HG02943 (cell line): ENCODE measurements around the gene TIGIT.
"Not testable (repeated sequence)": the region's sequence is repeated elsewhere in the genome, so short reads cannot be mapped to it uniquely, and the experiment has no call there.

ENCODE experiments used
- ATAC-seq: cut with Tn5 transposase; IDR thresholded peaks from one replicate; pipeline ENCODE4 v1.9.1; 2021; ENCODE audit warnings: mild to moderate bottlenecking, low read depth, moderate library complexity; ENCODE audit not compliant: unreplicated experiment

The TIGIT gene

GRCh38 chr3:114293838-114294535 lies at the start of gene TIGIT:
Gene TIGIT, plus strand, starts transcription at chr3:114294028. Its CDS starts 34 bp downstream, at chr3:114294062.
- ATAC-seq: no peak

GRCh38 chr3:114252954-114253353 lies 40.9 kb upstream of the TIGIT start:
- ATAC-seq: no peak

GRCh38 chr3:114253505-114253904 lies 40.3 kb upstream of the TIGIT start:
- ATAC-seq: no peak

GRCh38 chr3:114259566-114259965 lies 34.3 kb upstream of the TIGIT start:
- ATAC-seq: no peak

- ATAC-seq: no peak
Measured at GRCh38 chr3:114260152-114260551, 33.7 kb upstream of the TIGIT start.

GRCh38 chr3:114270019-114270418 lies 23.8 kb upstream of the TIGIT start:
- no peak for ATAC-seq

- no peak for ATAC-seq
Measured at GRCh38 chr3:114272271-114272670, 21.6 kb upstream of the TIGIT start.

GRCh38 chr3:114274929-114275328 lies 18.9 kb upstream of the TIGIT start:
- no peak for ATAC-seq

GRCh38 chr3:114276856-114277255 lies 17.0 kb upstream of the TIGIT start:
- not testable (repeated sequence) for ATAC-seq

- ATAC-seq: no peak
Measured at GRCh38 chr3:114284644-114285043, 9.2 kb upstream of the TIGIT start.

- no peak for ATAC-seq
Measured at GRCh38 chr3:114285648-114286230, 8.1 kb upstream of the TIGIT start.

- no peak for ATAC-seq
Measured at GRCh38 chr3:114286266-114286665, 7.6 kb upstream of the TIGIT start.

- peak; percentile 91 for ATAC-seq
Measured at GRCh38 chr3:114290911-114291901, 2.6 kb upstream of the TIGIT start.

GRCh38 chr3:114294940-114295480 lies 1.2 kb downstream of the TIGIT start:
- ATAC-seq: no peak

- no peak for ATAC-seq
Measured at GRCh38 chr3:114295946-114296345, 2.1 kb downstream of the TIGIT start.

- ATAC-seq: no peak
Measured at GRCh38 chr3:114299421-114299820, 5.6 kb downstream of the TIGIT start.

GRCh38 chr3:114299941-114300624 lies 6.3 kb downstream of the TIGIT start:
- no peak for ATAC-seq

GRCh38 chr3:114307222-114307830 lies 13.5 kb downstream of the TIGIT start:
- ATAC-seq: peak; percentile 49

GRCh38 chr3:114307832-114308231 lies 14.0 kb downstream of the TIGIT start:
- no peak for ATAC-seq

- ATAC-seq: peak; percentile 9
Measured at GRCh38 chr3:114308377-114308776, 14.5 kb downstream of the TIGIT start.
